ENCODE data around the gene HSPB1. TPM values are rescaled to one million over a fixed set of nuclear protein-coding genes. Genes with fewer than 3 reads are reported as not detected.
A peak's percentile ranks its signal among the peaks of the same experiment; 100 is the strongest.

The HSPB1 gene
- total and polyA plus RNA-seq, 2 experiments from 2014 or later: 48.1 to 437 TPM

DNA sequence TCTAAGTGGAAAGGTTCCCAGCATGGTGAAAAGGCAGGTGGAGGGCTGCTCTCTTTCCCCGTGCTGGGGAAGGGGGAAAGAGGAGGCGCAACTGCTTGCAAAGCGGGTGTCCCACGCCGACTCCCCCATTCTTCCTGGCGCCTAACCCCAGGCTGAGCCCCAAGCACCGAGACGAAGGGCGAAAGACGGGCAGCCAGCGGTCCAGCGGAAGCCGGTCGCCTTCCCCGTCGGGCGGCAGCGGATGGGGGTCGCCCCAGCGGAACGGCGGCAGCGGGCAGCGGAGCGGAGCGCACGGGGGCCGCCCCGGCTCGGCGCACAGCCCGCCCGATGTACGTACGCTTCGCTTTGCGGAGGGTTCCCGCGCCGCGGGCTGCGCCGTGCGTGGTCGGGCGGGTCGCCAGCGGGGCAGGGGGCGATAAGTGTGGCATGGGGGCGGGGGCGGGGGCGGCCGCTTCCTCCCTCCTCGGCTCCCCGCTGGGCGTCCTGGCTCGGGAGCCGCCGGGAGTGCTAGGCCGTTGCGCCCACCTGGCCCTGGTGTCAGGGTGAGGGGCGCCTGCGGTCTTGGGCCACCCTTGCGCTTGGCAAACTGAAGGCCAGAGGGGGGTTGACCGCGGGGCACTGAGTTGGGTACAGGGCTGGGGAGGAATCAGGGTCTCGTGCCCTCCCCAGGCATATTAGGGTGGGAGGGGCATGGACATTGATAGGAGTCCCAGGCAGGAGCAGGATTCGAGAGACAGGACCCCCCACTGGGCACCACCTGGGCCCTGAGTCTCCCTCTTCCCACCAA lies 35.2 kb upstream of the HSPB1 start:
- H3K36me3 Mint-ChIP-seq (ENCODE audit: low read depth): no peaks in the 10 kb centered on the region; the same call in 2 of the 3 replicates
- Histone ChIP-seq H3K36me3 (ENCODE audit: insufficient read depth) (no peaks in the 10 kb centered on the region), H3K27ac (ENCODE audit: low read depth) (no peak overlapping the region), H3K79me2 (replicated peaks; ENCODE audit: insufficient read depth) (no peaks in the 10 kb centered on the region), H2AFZ (peak overlapping the region; percentile 97), H3F3A (replicated peaks; ENCODE audit: low read depth) (peaks cover 3% of the 10 kb centered on the region), H3K4me3 (peak overlapping the region; percentile 61), H3K27me3 (ENCODE audit: insufficient read depth) (peaks cover 5% of the 10 kb centered on the region), H3K9me2 (ENCODE audit: insufficient read depth) (no peaks in the 10 kb centered on the region), H3K4me1 (ENCODE audit: insufficient read depth) (peaks cover 31% of the 10 kb centered on the region), H3K4me2 (peak overlapping the region; percentile 94), H4K20me1 (replicated peaks; ENCODE audit: insufficient read depth) (no peaks in the 10 kb centered on the region)
- no peaks in the 10 kb centered on the region; the same call in 2 of the 3 replicates for H3K9me3 Mint-ChIP-seq
- TF ChIP-seq JUNB (IDR thresholded peaks at IDR 0.05; ENCODE audit: unreplicated experiment) (no peak), ZNF331 (CRISPR knock-in tag; IDR thresholded peaks at IDR 0.05; ENCODE audit: low read depth) (no peak), EZH2 (IDR thresholded peaks at IDR 0.05; ENCODE audit: low read depth, unreplicated experiment) (no peak), NANOG (IDR thresholded peaks at IDR 0.05; ENCODE audit: borderline replicate concordance) (no peak), ZNF462 (CRISPR knock-in tag; IDR thresholded peaks at IDR 0.05) (no peak), EZH2phosphoT487 (IDR thresholded peaks at IDR 0.05; ENCODE audit: unreplicated experiment) (no peak), STAT1 (IDR thresholded peaks at IDR 0.05; ENCODE audit: unreplicated experiment) (no peak), POLR2AphosphoS5 (IDR thresholded peaks at IDR 0.05; ENCODE audit: low read depth) (no peak), REST (IDR thresholded peaks at IDR 0.05; ENCODE audit: unreplicated experiment) (no peak), ZNF114 (CRISPR knock-in tag; IDR thresholded peaks at IDR 0.05) (no peak), CREB1 (CRISPR knock-in tag; IDR thresholded peaks at IDR 0.05; ENCODE audit: low read depth) (no peak), ETS1 (IDR thresholded peaks at IDR 0.05) (no peak)
- TF ChIP-seq, protein P1, sequence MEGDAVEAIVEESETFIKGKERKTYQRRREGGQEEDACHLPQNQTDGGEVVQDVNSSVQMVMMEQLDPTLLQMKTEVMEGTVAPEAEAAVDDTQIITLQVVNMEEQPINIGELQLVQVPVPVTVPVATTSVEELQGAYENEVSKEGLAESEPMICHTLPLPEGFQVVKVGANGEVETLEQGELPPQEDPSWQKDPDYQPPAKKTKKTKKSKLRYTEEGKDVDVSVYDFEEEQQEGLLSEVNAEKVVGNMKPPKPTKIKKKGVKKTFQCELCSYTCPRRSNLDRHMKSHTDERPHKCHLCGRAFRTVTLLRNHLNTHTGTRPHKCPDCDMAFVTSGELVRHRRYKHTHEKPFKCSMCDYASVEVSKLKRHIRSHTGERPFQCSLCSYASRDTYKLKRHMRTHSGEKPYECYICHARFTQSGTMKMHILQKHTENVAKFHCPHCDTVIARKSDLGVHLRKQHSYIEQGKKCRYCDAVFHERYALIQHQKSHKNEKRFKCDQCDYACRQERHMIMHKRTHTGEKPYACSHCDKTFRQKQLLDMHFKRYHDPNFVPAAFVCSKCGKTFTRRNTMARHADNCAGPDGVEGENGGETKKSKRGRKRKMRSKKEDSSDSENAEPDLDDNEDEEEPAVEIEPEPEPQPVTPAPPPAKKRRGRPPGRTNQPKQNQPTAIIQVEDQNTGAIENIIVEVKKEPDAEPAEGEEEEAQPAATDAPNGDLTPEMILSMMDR (conservative IDR thresholded peaks at IDR 0.05; ENCODE audit: low read depth in 2 of 2): no peak
- ATAC-seq (peak; percentile 56), DNase-seq (ENCODE audit: low spot score) (peak; percentile 59)
- H3K4me3 Mint-ChIP-seq: peak overlapping the region; percentile 71
- no peak overlapping the region for H3K27ac Mint-ChIP-seq
- peaks cover 26% of the 10 kb centered on the region for H3K27me3 Mint-ChIP-seq (ENCODE audit: insufficient read depth, low read depth, poor library complexity)
- peaks cover 39% of the 10 kb centered on the region for H3K4me1 Mint-ChIP-seq
